ENCODE measurements around the gene APMAP.

DNA sequence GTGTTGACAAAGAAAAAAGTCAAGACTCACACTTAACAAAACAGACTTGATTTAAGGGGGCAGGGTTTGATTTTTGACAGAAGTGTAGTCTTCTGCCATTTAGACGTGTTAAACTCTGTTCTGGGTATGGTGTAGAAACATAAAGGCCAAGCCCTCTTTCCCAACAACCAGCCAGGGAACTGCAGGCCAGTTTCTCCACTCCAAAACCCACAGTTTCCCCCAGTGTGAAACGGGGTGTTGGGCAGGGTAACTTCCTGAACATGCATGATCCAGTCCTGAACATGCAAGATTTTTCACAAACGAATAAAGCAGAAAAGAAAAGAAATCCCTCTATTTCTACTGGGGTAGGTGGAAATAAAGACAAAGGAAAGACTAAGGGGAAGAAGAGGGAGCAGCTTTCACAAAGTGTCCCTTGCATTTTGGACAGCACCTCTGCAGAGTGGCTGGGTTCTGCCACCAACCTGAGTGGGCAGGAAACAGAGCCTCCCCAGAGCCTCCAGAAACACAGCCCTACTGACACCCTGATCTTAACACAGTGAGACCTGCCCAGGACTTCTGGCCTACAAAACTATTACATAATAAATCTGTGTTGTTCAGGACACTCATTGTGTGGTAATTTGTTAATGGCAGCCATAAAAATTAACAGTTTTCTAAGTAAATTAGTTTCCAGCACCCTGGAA, 7.5 kb downstream of the APMAP start:
- TF ChIP-seq, protein P1, sequence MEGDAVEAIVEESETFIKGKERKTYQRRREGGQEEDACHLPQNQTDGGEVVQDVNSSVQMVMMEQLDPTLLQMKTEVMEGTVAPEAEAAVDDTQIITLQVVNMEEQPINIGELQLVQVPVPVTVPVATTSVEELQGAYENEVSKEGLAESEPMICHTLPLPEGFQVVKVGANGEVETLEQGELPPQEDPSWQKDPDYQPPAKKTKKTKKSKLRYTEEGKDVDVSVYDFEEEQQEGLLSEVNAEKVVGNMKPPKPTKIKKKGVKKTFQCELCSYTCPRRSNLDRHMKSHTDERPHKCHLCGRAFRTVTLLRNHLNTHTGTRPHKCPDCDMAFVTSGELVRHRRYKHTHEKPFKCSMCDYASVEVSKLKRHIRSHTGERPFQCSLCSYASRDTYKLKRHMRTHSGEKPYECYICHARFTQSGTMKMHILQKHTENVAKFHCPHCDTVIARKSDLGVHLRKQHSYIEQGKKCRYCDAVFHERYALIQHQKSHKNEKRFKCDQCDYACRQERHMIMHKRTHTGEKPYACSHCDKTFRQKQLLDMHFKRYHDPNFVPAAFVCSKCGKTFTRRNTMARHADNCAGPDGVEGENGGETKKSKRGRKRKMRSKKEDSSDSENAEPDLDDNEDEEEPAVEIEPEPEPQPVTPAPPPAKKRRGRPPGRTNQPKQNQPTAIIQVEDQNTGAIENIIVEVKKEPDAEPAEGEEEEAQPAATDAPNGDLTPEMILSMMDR (IDR thresholded peaks at IDR 0.05): no peak
- TF ChIP-seq ZFX (IDR thresholded peaks at IDR 0.05; ENCODE audit: borderline replicate concordance): no peak

Measured in 22Rv1 (cell line).